Measurements from ENCODE around the gene HEBP2.
"Not testable (repeated sequence)": the region's sequence is repeated elsewhere in the genome, so short reads cannot be mapped to it uniquely, and the experiment has no call there.

Gene HEBP2, protein sequence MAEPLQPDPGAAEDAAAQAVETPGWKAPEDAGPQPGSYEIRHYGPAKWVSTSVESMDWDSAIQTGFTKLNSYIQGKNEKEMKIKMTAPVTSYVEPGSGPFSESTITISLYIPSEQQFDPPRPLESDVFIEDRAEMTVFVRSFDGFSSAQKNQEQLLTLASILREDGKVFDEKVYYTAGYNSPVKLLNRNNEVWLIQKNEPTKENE

DNA sequence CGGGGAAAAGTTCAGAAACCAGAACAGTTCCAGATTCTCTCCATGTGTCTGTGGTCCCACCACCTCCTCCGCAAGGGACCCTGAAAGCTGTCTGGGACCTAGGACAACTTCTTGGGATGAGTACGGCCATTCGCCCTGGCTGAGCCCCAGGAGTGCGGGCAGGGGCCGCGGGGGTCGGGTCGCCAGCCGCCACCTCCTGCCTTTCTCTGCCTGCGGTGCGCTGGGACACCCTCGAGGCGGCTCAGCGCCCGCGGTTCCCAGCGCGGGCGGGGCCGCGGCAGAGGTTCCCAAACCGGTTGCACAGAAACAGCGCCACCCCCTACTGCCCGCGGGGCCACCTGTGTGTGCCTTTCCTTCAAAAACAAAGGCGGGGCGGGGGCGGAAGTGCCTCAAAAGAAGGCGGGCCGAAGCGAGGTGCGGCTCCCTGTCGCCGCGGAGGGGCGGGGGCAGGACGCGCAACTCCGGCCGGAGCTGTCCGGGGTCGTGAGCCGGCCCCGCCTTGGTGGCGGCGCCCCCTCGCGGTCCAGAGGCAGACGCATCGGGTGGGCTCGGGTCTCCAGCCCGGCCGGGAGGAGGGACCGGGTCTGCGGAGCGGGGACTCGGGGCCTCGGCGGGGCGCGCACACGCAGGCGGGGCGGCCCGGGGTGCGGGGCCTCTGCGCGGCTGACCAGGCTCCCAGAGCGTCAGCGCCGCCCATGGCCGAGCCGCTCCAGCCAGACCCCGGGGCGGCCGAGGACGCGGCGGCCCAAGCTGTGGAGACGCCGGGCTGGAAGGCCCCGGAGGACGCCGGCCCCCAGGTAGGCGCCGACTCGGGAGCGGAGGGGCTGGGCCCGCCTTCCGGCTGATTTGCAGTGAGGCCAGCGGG is at the start of gene HEBP2:
Gene HEBP2, plus strand, starts transcription at position 423 of the 865 bp plus-strand sequence. Its CDS starts 273 bp downstream, at position 696.
- peak; percentile 7 to 87 (median 60) for DNase-seq

DNA sequence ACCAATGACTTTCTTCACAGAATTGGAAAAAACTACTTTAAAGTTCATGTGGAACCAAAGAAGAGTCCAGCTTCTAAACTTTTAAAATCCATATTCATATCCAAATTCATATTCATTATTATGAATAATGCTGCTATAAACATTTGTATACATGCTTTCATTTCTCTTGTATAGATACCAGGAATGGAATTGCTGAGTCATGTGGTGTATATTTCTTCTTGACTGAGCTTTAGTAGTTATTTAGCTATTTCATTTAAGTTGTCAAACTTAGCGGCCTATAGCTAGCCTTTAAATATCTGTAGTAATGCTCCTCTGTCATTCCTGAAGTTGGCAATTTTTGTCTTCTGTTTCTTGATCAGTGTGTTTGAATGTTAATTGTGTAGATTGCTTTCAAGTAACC is 46.1 kb upstream of the HEBP2 start:
- no peak for DNase-seq

DNA sequence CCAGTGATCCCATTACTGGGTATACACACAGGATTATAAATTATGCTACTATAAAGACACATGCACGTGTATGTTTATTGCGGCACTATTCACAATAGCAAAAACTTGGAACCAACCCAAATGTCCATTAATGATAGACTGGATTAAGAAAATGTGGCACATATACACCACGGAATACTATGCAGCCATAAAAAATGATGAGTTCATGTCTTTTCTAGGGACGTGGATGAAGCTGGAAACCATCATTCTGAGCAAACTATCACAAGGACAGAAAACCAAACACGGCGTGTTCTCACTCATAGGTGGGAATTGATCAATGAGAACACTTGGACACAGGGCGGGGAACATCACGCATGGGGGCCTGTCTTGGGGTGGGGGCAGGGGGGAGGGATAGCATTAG is 35.3 kb upstream of the HEBP2 start:
- not testable (repeated sequence) for DNase-seq

DNA sequence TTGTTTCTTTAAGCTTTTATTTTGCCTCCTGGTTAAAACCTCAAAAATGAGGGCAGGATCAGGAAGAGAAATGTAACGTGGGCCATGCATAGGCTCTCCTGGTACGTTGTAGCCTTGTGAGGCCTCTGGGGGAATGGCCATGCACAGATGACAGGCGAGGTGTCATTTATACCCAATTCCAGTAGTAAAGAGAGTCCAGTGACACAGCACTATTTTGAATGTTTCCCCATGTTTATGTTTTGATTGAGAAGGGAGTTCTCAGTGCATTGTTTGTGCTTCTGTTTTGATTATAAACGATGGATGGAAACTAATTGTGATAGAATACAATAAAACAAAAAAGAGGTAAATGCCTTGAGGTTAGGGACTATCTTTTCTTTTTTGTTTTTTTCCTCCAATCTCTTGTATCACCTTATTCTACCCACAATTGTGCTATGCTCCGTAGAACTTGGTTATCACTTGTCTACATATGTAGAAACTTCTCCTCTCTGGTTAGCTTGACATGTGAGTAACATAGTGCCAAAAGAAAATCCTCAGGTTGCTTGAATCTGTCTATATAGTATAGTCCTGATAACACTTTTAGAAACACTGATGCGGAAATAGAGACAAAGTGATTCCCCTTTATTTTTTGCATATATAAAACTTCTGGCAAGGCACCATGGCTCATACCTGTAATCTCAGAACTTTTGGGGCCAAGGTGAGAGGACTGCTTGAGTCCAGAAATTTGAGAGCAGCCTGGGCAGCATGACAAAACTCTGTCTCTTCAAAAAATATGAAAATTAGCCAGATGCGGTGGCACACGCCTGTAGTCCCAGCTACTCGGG is 33.2 kb upstream of the HEBP2 start:
- DNase-seq, result no peak

DNA sequence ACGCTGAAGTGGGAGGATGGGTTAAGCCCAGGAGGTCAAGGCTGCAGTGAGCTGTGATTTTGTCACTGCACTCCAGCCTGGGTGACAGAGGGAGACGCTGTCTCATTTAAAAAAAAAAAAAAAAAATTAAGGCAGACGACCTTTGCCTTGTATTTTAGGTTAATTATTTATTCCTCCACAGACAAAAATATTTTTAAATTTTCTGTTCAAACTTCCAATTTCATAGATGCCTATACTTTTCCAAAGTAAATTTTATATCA is 32.6 kb upstream of the HEBP2 start:
- no peak for DNase-seq

DNA sequence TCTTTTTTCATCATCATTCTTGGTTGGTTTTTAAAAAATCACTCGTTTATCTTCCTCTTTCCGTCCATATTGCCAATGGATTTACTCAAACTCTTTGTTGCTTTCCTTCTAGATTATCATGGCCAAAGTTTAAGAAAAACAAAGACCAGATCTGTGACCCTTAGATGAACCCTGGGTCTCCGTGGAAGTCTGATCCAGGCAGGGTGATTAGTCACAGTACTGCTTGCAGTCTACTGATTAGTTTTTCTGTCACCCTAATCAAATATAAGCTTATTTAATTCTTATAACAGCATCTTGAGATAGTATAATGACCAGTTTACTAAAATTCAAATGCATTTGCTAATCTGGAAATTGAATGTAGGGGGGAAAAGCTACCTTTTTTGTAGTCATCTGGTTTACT is 32.3 kb upstream of the HEBP2 start:
- DNase-seq, result no peak

DNA sequence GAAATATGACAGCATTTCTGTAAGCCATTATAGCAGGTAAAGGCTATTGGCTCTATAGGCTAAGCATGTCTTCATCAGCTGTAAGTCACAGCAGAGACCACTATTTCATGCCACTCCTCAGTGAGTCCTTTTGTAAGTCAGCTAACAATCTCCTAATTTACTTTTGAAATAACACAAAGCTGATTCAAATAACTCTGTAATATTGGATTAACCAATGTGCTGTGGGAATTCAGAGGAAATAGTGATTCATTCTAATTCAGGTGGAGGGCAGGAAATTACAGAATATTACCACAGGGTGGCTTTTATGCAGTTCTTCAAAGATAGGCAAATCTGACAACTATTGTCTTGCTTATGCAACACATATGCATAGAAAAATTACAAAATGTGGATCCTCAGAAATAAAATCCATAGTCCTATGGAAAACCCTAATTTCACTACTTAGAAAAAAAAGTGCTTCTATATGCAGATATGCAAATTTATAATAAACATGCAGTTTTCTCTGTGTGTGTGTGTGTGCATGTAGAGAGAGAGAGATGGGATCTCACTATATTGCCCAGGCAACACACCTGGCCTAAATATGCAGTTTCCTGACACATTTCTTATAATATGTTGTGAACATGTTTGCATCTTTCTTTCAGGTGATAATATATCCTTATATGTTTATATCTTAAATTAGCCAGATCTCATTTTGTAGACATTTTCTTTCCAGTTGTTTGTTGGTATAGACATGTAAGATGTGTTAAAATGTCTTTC is 31.1 kb upstream of the HEBP2 start:
- DNase-seq, result no peak

DNA sequence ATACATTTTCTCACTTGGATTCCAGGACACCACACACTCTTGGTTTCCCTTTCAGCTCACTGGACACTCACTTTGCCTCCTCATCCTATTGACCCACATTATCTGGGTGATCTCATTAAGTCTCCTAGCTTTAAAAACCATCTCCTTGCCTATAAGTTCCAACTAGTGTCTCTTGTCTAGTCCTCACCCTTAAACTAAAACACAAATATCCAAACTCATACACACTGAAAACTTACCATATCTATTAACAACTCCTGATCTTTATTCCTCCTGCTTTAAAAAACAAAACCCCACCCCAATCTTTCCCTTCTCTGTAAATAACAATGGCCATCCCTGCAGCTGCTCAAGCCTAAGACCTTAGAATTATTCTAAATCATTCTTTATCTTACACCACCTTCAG is 29.8 kb upstream of the HEBP2 start:
- no peak for DNase-seq

DNA sequence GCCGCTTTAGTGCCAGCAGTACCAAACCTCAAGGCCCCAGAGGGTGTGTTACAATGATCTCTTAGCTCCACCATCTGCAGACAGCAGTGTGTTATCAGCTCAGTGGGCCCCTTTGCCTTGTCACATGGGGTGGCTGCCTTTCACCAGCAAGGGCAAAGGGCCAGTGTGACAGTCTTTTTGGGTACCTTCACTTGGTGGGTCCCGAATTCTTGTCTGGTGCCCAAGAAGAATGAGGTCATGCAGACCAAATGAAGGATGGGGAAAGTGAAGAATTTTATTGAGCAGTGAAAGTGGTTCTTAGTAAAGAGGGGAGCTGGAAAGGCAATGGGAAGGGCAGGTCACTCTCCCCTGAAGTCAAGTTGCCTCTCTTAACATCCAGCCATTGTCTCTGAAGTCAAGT is 29.2 kb upstream of the HEBP2 start:
- no peak for DNase-seq

DNA sequence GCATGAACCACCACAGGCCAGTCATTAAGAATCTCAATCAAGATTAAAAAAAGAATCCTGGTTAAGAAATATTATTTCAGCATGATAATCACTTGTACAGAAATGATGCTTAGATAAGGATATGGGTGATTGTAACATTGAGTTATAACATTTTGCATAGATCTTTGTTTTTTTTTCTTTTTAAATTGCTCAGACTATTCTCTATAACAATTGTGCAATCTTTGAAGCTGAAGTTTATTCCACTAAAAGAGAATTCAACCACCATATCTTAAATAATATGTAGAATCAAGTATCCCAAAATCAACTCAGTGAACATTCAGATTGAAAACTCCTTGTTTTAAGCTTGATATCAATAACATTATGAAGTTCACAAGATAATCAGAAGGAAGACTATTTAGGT is 27.0 kb upstream of the HEBP2 start:
- no peak for DNase-seq

DNA sequence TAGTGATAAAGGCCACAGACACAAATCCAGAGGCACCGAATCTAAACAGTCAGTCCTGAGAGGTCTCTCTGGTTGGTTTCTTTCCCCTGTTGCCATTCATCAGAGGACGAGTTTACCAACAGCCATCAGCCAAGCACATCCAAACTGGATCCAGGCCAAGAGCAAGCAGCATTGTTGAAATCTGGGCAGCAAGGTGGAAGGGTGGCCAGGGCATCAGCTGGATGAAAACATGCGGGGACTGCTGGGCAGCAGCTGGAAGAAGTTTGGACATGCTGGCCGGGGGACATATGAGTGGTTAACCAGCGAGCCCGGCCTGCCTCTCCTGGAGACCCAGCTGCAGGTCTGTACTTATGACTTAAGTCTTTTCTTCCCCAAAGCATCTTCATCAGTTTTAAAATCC is 26.2 kb upstream of the HEBP2 start, which contains the start of gene SMIM28:
Gene SMIM28, plus strand, starts transcription at position 62 of the 400 bp plus-strand sequence. Its CDS starts 168 bp downstream, at position 230.
- DNase-seq, result no peak

DNA sequence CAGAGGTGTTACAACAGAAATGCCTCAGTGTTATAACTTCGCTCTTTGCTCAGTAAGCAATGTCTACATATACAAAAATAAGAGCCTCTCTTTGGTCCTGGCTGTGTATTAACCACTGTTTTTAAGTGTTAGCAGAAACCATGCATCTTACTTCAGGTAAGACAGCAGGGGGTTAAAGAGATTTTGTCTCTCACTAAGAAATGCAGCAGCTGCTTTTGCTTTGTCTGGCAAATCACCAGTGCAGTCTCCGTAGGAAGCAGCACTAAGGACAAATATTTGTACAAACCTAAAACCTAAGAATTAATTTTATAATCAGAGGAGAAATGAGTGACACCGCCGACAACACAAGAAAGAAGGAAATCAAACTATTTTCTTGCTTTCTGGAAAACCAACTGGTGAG is 25.6 kb upstream of the HEBP2 start:
- no peak for DNase-seq

DNA sequence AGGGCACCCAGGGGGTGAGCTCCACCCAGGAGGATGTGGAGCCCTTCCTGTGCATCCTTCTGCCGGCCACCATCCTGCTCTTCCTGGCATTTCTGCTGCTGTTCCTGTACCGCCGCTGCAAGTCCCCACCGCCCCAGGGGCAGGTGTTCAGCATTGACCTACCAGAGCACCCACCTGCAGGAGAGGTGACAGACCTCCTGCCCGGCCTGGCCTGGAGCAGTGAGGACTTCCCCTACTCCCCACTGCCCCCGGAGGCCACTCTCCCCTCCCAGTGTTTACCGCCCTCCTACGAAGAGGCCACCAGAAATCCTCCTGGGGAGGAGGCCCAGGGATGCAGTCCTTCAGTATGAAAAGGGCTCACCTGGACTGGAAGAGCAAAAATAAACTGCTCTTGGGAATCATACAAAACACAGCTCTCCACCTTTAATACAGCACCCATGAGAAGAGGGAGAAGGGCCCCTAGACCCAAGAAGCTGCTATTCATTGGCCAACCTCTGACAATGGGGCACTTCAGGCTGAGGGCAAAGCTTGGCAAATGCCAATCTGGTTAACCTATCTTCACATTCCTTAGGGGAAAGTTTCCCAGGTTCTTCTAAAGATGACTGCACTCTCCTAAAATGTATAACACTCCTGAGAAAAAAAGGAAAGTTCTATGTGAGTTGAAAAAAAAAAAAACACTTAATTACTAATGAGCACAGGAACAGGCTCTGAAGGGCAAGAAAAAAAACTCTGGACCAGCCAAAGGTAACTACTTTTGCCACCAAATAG is 21.3 kb upstream of the HEBP2 start:
- no peak for DNase-seq

DNA sequence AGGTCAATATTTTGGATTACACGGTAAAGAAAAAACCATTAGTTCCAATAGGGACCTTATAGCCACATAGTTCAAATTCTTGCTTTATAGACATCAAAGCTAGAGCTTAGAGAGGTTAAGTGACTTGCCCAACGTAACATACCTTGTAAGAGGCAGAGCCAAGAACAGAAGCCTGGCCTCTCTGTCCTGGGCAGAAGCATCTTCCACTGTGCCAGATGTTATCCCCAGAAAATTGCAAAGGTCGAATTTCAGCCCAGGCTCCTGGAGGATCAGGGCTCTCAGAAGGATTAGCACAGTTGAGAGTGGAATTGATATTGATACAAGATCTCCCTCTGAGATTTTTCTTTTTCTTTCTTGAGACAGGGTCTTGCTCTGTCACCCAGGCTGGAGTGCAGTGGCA is 20.2 kb upstream of the HEBP2 start:
- DNase-seq, result no peak

DNA sequence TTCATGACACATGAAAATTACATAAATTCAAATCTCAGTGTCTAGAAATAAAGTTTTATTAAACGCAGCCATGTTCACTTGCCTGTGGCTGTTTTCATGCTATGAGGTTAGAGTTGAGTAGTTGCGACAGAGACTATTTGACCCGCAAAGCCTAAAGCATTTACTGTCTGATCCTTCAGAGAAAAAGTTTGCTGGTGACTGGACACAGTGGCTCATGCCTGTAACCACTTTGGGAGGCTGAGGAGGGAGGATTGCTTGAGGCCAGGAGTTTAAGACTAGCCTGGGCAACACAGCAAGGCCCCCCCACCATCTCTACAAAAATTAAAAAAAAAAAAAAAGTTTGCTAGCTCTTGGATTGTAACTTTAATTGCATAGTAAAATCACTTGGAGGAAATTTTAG is 17.1 kb upstream of the HEBP2 start:
- no peak for DNase-seq

DNA sequence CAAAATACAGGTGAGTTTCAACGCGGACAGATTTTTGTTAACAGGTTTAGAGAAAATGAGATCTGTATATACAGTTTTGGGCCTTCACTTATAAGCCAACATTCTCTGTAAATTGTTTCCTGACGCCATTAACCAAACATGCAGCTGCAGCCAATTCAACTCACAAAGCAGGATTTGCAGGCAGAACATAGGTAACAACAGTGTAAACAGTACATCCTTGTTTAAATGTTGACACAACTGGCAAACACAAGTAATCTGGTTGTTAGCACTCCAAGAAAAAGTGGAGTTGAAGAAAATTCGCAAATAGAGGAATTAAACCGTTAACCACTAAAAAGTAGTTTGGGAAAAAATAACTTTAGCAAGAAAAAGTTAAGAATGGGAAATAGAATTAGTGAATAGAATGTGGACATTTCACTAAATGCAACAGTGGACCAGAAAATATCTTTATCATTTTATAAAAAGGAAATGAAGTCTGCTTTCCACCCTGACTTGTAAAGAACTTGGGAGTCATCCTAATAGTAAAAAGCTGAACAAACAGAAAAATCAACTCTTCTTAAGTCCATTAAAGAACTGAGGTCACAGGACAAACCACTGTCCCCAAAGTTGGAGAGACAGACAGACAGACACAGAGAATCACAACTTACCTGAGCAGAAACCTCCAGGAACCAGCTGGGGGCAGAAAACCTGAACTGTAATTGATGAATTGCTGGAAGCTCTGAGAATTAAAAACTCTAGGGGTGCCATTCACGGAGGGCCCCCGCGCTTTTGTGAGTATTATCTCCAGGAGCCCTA is 16.2 kb upstream of the HEBP2 start:
- no peak for DNase-seq

DNA sequence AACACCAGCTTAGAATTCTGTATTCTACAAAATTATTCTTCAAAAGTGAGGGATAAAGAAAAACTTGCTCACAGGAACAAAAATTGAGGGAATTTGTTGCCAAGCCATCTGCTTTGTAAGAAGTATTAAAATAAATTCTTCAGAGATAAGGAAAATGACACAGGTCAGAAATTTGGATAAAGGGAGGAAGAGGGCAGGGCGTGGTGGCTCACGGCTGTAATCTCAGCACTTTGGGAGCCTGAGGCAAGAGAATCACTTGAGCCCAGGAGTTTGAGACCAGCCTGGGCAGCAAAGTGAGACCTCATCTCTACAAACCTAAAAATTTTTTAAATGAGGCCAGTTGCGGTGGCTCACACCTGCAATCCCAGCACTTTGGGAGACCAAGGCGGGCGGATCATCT is 14.5 kb upstream of the HEBP2 start:
- DNase-seq, result no peak

DNA sequence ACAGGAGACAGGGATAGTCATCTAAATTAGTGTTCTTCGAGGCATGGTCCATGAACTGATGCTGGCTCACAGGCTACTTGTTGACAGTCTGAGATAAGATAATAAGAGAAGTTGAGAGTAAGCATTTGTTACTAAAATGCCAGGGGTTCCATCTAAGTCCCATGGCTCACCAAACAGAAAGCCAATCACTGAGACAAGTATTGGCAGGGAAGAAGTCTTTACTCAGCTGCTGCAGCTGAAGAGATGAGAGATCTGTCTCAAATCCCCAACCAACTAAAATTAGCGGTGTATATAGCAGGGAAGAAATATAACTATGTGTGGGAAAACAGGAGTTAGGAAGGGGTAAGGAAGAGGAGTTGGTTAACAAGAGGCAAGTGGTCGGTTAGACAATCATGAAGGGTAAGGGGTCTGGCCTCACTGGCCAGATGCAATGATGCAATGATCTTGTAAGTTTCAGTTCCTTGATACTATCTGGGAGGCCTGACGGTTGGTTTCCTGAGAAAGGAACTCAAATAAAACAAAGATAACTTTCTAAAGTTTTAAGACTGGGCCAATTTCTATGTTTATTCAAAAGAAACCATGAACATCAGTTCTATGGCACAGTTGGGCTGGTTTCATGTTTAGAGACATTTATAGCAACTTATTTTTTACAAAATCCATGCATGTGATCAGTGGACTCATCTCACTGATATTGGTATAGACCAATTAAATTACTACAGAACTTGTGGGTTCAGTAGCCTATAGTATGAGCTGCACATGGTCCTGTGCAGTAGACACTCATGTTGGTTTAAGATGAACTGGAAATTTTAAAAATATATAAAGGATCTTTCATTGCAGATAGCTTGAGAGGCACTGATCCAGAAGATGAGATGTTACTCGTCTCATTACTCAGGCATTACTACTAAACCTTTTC is 9.9 kb upstream of the HEBP2 start:
- DNase-seq, result no peak

DNA sequence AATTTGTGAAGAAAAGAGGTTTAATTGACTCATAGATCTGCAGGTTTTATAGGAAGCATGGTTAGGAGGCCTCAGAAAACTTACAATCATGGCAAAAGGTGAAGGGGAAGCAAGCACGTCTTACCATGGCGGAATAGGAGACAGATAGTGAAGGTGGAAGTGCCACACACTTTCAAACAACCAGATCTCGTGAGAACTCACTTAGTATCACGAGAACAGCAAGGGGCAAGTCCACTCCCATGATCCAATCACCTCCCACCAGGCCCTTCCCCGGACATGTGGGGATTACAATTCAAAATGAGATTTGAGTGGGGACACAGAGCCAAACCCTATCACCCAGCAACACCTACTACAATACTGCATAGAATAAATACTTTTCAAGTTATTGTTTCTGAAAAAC is 7.3 kb upstream of the HEBP2 start:
- no peak for DNase-seq

All from hypothalamus (tissue), 51 donors.